Vein endothelial cell (primary cell): ENCODE results near the gene CLTRN. TPM values are rescaled to one million over a fixed set of nuclear protein-coding genes. Genes with fewer than 3 reads are reported as not detected.

Experiments used
- total RNA-seq: library from RNA; depleted of rRNA; stranded (reverse); fragments of >200 nt; gene quantifications from 2 replicates; pipeline ENCODE4 v1.2.3, GENCODE V29; 2012

CLTRN gene
- total RNA-seq, result 0.33 TPM in 1 of 2 replicates, not detected in the other

GRCh38 chrX:15664487-15665444 is at the start of gene CLTRN:
Gene CLTRN (minus strand): TSS chrX:15664805. CDS start chrX:15664775, 30 bp downstream.

GRCh38 chrX:15600745-15601144 is 63.9 kb downstream of the CLTRN start, which contains the start of gene ACE2:
Gene ACE2 (minus strand): TSS chrX:15600960. CDS start chrX:15600911, 49 bp downstream.

Other genes with a start within 250 kb of the CLTRN start
- gene PIR, start 171.5 kb downstream of the CLTRN start, total RNA-seq, result 77.7 and 127 TPM in 2 replicates
- gene BMX, start 164.0 kb downstream of the CLTRN start, total RNA-seq, result 119 and 162 TPM in 2 replicates
- not detected in 2 replicates for gene ACE2, start 63.8 kb downstream of the CLTRN start, total RNA-seq
- gene CA5B, start 73.5 kb upstream of the CLTRN start, total RNA-seq, result 4.9 and 5.7 TPM in 2 replicates
- 2.0 and 4.5 TPM in 2 replicates for gene ZRSR2, start 125.7 kb upstream of the CLTRN start, total RNA-seq
- gene AP1S2, start 190.0 kb upstream of the CLTRN start, total RNA-seq, result 80.4 and 88.7 TPM in 2 replicates